GM19438 (cell line): ENCODE measurements around the gene KRTCAP2.
"Not testable (repeated sequence)": the region's sequence is repeated elsewhere in the genome, so short reads cannot be mapped to it uniquely, and the experiment has no call there.

Experiments used
- ATAC-seq: cut with Tn5 transposase; IDR thresholded peaks from one replicate; pipeline ENCODE4 v1.9.1; 2021; ENCODE audit warnings: low read depth; ENCODE audit not compliant: unreplicated experiment

The KRTCAP2 gene

GRCh38 chr1:155170806-155171205 is 2.3 kb downstream of the KRTCAP2 start:
- ATAC-seq, result no peak

GRCh38 chr1:155170101-155170785 is 2.9 kb downstream of the KRTCAP2 start:
- ATAC-seq, result no peak

GRCh38 chr1:155169541-155169940 is 3.6 kb downstream of the KRTCAP2 start:
- no peak for ATAC-seq

GRCh38 chr1:155168456-155169210 is 4.5 kb downstream of the KRTCAP2 start:
- no peak for ATAC-seq

GRCh38 chr1:155168105-155168445 is 5.0 kb downstream of the KRTCAP2 start:
- ATAC-seq, result not testable (repeated sequence)

- ATAC-seq, result no peak
These were observed 5.7 kb downstream of the KRTCAP2 start for GRCh38 chr1:155167166-155168104.

GRCh38 chr1:155166471-155167165 is 6.5 kb downstream of the KRTCAP2 start:
- no peak for ATAC-seq

GRCh38 chr1:155166051-155166470 is 7.0 kb downstream of the KRTCAP2 start:
- no peak for ATAC-seq

GRCh38 chr1:155164625-155165024 is 8.5 kb downstream of the KRTCAP2 start:
- ATAC-seq, result not testable (repeated sequence)

GRCh38 chr1:155163785-155164184 is 9.3 kb downstream of the KRTCAP2 start:
- ATAC-seq, result not testable (repeated sequence)

- not testable (repeated sequence) for ATAC-seq
These were observed 10.5 kb downstream of the KRTCAP2 start for GRCh38 chr1:155162631-155163030.

GRCh38 chr1:155160128-155160527 is 13.0 kb downstream of the KRTCAP2 start:
- ATAC-seq, result no peak

- ATAC-seq, result no peak
These were observed 14.1 kb downstream of the KRTCAP2 start for GRCh38 chr1:155158991-155159390.

- not testable (repeated sequence) for ATAC-seq
These were observed 17.0 kb downstream of the KRTCAP2 start for GRCh38 chr1:155155996-155156643.

GRCh38 chr1:155145491-155145890 is 27.6 kb downstream of the KRTCAP2 start:
- ATAC-seq, result no peak

GRCh38 chr1:155141749-155142148 is 31.4 kb downstream of the KRTCAP2 start:
- ATAC-seq, result no peak

GRCh38 chr1:155140630-155140953 is 32.5 kb downstream of the KRTCAP2 start:
- no peak for ATAC-seq

- peak; percentile 61 for ATAC-seq
These were observed 33.0 kb downstream of the KRTCAP2 start, which contains the start of gene DPM3 for GRCh38 chr1:155139895-155140629. Gene DPM3 (minus strand): TSS chr1:155140531. CDS start chr1:155140240, 291 bp downstream.
